ENCODE data around the gene PLXNC1.

The PLXNC1 gene

GRCh38 chr12:94143438-94143837, 4.9 kb upstream of the PLXNC1 start:
- Histone ChIP-seq H3K4me3 (ENCODE audit: low read depth, low read length) (no peak overlapping the region), H3K36me3 (replicated peaks) (no peaks in the 10 kb centered on the region), H3K27ac (no peak overlapping the region), H3K27me3 (replicated peaks) (peaks cover 16% of the 10 kb centered on the region)
- DNase-seq: no peak
- in situ Hi-C loops (cut with HindIII; ENCODE audit: low pct_ligation_motif_present, low sequenced_read_pairs): loop anchor here (25.0 kb wide), 1 partner anchor 369 kb away; no protein-coding TSS in a partner anchor
- no peak for TF ChIP-seq CTCF (IDR thresholded peaks at IDR 0.05; ENCODE audit: low read depth, low read length, missing control alignments)

GRCh38 chr12:94143951-94144350, 4.4 kb upstream of the PLXNC1 start:
- H3K36me3 ChIP-seq (replicated peaks): no peaks in the 10 kb centered on the region
- in situ Hi-C loops (cut with HindIII; ENCODE audit: low pct_ligation_motif_present, low sequenced_read_pairs): loop anchor here (25.0 kb wide), 1 partner anchor 368 kb away; no protein-coding TSS in a partner anchor
- TF ChIP-seq CTCF (IDR thresholded peaks at IDR 0.05; ENCODE audit: low read depth, low read length, missing control alignments): no peak
- peaks cover 16% of the 10 kb centered on the region for H3K27me3 ChIP-seq (replicated peaks)
- no peak overlapping the region for H3K27ac ChIP-seq
- H3K4me3 ChIP-seq (ENCODE audit: low read depth, low read length): no peak overlapping the region
- no peak for DNase-seq

GRCh38 chr12:94144781-94145180, 3.6 kb upstream of the PLXNC1 start:
- Histone ChIP-seq H3K27ac (no peak overlapping the region), H3K4me3 (ENCODE audit: low read depth, low read length) (no peak overlapping the region), H3K27me3 (replicated peaks) (peaks cover 24% of the 10 kb centered on the region), H3K36me3 (replicated peaks) (no peaks in the 10 kb centered on the region)
- DNase-seq: no peak
- in situ Hi-C loops (cut with HindIII; ENCODE audit: low pct_ligation_motif_present, low sequenced_read_pairs): loop anchor here (25.0 kb wide), 1 partner anchor 368 kb away; no protein-coding TSS in a partner anchor
- TF ChIP-seq CTCF (IDR thresholded peaks at IDR 0.05; ENCODE audit: low read depth, low read length, missing control alignments): no peak

- no peaks in the 10 kb centered on the region for H3K36me3 ChIP-seq (replicated peaks)
- peak; percentile 14 for DNase-seq
- no peak overlapping the region for H3K27ac ChIP-seq
- peaks cover 31% of the 10 kb centered on the region for H3K27me3 ChIP-seq (replicated peaks)
- no peak overlapping the region for H3K4me3 ChIP-seq (ENCODE audit: low read depth, low read length)
- in situ Hi-C loops (cut with HindIII; ENCODE audit: low pct_ligation_motif_present, low sequenced_read_pairs): loop anchor here (25.0 kb wide), 1 partner anchor 367 kb away; no protein-coding TSS in a partner anchor
- TF ChIP-seq CTCF (IDR thresholded peaks at IDR 0.05; ENCODE audit: low read depth, low read length, missing control alignments): peak; percentile 50
These were observed 3.0 kb upstream of the PLXNC1 start for GRCh38 chr12:94145191-94145983.

GRCh38 chr12:94146166-94146936, 2.0 kb upstream of the PLXNC1 start:
- in situ Hi-C loops (cut with HindIII; ENCODE audit: low pct_ligation_motif_present, low sequenced_read_pairs): loop anchor here (25.0 kb wide), 1 partner anchor 366 kb away; no protein-coding TSS in a partner anchor
- no peak for DNase-seq
- no peak overlapping the region for H3K4me3 ChIP-seq (ENCODE audit: low read depth, low read length)
- peaks cover 38% of the 10 kb centered on the region for H3K27me3 ChIP-seq (replicated peaks)
- no peaks in the 10 kb centered on the region for H3K36me3 ChIP-seq (replicated peaks)
- no peak overlapping the region for H3K27ac ChIP-seq
- no peak for TF ChIP-seq CTCF (IDR thresholded peaks at IDR 0.05; ENCODE audit: low read depth, low read length, missing control alignments)
